HG03280 (cell line): ENCODE measurements around the gene PLN.

Source experiments
- ATAC-seq: cut with Tn5 transposase; IDR thresholded peaks from one replicate; pipeline ENCODE4 v1.9.1; 2021; ENCODE audit warnings: mild to moderate bottlenecking, moderate library complexity; ENCODE audit not compliant: unreplicated experiment

The PLN gene

DNA sequence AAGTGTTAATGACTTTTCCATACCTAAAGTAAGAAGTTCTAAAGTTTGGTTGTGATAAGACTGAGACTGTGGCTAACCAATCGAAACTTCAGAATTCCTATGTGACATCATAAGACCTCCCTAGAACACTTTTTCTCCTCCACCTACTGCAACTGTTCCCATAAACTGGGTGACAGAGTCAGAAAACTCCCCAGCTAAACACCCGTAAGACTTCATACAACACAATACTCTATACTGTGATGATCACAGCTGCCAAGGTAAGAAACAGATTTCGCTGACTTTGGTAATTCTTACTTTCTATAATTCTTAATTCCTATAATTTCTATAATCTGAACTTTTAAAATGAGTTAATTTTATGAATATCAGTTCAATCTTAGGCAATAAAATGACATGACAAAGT is at the start of gene PLN:
PLN (plus strand) TSS at position 161 of the 400 bp plus-strand sequence. CDS start 10,626 bp downstream, outside the sequence.
- no peak for ATAC-seq

DNA sequence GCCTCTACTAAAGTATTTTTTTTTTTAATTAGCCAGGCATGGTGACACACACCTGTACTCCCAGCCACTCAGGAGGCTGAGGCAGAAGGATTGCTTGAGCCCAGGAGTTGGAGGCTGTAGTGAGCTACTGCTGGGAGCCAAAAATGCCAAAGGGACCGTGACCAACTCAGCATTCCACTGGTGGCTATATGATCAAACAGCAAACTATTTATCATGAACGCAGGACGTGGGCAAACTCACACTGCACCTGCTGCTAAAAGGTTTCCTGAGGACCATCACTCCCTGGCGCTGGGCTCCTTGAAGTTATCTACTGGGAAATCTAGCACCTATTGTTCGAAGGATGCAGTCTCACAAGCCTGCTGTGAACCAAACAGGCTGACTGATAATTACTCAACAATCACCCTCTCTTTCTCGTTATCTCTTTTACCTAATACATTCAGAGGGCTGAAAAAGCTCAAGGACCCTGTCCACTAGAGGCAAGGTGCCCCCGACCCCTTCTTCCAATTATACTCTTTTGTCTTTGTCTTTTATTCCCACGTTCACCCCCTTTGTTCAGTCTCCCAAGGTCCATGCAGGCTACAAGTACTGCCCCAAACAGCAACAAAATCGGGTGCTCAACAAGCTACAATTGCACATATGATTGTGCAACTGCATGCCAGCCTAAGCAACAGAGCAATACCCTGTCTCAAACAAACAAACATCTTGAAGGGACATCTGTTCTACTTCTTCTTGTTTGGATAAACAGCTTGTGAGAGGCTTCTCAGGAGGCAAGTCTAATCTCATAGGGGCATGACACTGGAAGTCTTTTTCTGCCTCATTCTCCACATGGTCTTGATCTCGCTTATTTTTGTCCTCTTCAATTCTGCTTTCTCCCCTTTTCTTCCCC is 47.7 kb upstream of the PLN start:
- no peak for ATAC-seq

DNA sequence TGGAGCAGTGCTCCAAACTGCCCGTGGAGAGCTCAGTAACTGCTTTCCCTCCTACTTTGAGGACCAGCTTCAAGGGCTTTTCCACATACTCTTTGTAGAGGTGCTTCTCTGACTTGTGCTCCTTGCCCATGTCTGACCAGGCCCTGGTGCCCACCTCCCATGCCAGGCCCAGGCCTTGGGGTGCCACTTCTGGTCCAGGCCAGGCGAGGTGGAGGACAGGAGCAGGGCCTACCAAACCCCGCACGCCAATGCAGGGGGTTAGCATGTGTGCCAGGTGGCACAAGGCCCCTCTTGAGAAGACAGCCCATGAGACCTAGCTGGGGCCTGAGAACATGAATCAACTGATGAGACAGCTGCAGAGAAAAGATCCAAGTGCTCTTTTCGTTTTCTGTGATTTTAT is 47.0 kb upstream of the PLN start:
- ATAC-seq: no peak

DNA sequence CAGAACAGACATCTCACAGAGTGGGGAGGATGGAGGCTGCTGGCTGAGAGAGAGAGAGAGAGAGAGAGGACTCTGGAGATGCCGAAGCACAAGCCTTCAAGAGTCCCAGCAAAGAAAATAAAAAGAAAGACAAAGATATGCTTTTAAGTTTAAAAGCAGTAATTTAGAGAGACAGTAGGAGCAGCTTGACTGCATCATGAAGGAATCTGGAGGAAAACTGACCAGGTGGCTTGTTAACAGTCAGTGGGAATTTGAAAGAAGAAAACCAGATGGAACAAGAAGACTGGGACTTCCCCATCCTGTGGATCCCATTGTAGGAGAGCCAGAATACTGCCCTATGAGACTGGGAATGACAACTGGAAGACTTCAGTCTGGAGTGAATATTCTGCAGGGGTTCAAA is 46.3 kb upstream of the PLN start:
- no peak for ATAC-seq

DNA sequence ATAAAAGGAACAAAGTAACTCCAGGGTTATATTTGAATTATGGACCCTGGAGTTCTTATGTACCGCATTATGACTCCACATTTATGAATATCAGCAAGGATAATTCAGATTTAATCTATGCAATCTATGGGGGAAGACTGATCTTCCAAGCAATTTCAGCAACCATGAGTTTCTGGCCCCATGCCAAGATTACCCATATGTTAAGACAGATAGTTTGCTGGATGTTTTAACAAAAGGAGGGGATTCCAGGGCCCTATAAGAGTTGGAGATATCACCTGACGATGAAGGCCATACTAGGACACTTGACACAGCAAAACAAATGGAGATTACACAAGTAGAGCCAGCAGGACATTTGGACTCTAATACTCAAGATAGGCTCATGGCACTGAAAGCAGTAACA is 45.9 kb upstream of the PLN start:
- no peak for ATAC-seq

DNA sequence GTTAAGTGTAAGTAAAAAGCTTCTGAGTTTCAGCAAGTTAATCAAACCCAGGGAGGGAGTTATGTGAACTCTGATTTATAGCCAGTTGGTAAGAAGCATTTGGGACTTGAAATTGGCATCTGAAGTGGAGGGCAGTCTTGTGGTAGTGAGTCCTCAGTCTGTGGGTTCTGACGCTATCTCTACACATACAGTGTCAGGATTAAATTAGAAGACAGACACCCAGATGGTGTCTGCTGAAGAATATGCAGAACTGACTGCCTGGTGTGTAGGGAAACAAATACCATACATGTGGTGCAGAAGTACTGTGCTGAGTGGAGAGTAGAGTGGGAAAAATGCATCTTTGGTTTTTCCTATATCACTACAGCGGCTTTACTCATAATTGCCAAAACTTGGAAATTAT is 43.5 kb upstream of the PLN start:
- no peak for ATAC-seq

DNA sequence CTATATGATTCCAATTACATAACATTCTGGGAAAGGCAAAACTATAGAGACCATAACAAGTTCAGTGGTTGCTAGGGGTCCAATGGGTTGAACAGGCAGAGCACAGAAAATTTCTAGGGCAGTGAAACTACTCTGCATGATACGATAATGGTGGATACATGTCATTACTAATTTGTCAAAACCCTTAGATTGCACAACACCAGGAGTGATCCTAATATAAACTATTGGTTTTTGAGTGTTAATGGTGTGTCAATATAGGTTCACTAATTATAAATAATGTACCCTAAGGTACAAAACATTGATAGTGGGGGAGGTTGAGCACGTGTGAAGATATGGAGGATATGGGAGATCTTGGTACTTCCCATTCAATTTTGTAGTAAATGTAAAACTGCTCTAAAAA is 42.4 kb upstream of the PLN start:
- ATAC-seq: no peak

DNA sequence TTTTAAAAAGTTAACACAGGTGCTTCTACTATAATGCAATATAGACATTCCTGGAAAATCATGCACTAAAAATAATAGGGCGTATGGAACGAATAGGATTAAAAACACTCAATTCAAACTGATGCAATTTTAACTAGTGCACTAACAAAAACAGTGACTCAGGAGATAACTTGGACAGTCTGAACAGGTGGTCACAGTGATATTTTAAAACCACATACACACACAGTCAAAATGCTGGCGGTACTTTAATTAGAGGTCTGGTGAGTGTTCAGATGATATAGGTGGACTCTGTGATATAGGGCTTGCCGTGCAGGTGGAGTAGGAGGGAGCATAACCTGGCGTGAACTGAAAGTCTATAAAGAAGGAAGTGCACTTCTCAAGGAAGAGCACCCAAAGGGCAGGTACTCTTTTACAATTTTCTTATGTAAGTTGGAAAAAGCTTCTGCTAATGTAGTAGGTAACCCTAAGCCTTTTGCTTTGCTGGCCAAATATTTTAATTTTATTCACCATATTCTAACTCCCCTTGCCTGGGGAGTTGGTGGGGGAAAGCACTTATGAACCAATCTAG is 41.9 kb upstream of the PLN start:
- ATAC-seq: no peak

DNA sequence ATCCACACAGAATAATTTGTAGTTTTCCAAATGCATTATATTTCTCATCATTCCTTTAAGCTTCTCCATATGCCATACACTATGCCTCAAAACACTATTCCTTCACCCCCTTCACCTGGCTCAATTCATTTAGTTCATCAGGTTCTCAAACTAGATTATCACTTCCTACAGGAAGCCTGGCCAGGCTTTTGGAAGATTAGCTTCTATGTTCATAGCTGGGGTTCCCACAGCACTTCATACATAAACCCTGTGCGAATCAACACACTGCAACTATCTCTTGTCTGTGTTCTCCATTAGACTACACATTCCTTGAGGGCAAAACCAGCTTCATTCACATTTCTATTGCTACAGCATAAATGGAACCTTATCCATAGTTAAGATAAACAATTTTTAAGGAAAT is 40.5 kb upstream of the PLN start:
- no peak for ATAC-seq

DNA sequence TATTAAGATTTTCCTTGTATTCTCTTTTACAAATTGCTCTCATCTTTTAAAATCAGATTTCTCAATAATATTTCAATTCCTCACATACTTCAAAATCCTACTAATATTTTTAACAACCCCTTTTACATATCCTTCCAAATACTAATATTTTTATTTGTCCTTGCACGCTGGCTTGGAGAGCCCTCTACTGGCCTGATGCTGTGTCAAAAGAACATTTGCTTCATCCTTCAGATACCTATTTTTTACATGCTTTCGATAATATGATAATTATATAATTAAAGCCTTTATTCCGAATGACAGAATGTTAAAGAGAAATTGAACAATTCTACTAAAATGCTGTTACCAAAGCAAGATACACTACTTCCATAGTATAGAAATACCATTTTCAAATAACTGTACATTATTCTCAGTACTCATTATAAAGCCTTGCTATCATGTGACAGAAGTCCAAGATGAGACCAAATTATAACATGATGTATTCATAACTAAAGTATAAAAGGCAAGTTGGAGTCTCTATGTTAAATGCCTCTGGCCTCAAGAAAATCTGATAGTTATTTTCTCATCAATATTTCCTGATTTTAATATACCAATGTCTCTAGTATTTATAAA is 39.0 kb upstream of the PLN start:
- ATAC-seq: no peak

DNA sequence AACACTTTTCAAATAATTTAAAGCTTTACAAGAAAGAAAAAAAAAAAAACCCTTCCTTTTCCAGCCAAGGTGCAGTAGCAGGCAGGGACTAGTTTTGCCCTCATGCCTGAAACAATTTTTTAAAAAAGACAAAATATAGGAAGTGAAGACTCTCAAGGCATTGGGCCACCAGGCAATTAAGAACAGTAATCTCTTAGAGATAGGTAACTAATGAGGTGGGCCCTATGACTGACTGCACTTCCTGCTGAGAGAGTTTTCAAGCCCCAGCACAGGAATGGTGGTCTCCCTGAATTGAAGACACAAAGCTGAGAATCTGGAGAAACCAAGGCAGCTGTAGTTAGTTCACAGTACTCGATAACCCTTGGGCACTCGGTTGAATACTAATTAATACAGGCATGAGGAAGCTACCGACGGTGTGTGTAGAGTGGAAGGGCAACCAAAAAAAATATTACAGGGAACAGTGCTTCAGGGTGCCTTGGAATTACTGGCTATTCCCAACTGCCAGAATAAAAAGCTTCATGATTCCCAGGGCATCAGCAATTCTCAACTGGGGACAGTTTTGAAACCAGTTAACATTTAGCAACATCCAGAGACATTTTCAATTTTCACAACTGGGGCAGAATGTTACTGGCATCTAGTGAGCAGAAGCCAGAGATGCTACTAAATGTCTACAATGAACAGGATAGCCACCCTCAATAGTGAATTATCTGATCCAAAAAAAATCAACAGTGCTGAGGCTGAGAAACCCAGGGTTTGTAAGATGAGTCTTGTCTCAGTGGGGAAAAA is 36.0 kb upstream of the PLN start:
- no peak for ATAC-seq

DNA sequence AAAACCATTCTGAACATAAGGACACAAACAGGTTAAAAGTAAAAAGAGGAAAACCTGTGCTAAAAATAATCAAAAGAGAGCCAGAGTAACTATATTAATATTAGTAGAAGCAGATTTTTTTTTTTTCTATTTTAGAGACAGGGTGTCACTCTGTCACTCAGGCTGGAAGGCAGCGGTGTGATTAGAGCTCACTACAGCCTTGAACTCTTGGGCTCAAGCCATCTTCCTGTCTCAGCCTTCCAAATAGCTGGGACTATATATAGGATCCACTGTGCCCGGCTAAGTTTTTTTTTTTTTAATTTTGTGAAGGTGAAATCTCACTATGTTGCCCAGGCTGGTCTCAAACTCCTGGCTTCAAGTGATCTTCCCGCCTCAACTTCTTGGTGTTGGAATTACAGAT is 33.4 kb upstream of the PLN start:
- ATAC-seq: no peak

DNA sequence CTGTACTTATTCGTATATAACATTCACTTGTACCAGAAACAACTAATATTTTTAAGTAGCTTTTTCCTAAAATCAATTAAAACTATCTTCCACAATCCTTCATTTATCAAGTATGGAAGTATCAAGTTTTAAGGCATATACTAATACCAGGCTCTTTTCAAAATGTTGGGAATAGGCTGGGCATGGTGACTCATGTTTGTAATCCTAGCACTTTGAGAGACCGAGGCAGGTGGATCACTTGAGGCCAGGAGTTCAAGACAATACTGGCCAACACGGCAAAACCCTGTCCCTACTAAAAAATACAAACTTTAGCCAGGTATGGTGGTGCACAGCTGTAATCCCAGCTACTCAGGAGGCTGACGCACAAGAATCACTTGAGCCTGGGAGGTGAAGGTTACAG is 25.7 kb upstream of the PLN start:
- ATAC-seq: no peak

DNA sequence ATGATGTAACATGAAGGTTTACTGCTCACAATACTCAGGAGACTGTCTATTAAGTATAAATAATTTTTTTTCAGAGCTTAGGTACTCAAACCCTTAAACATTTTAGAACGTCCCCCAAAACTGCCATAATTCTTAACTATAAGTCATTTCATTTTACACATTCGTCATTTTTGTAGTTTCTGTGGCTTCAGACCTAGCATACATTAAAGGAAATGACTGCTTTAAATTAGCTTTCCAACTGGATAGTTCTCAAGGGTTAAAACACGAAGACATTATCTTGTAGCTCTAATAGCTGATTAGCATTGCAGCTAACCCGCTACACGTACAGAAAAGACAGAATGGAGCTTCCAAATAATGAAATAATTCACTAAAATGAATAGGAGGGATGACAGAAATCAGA is 24.9 kb upstream of the PLN start:
- no peak for ATAC-seq

DNA sequence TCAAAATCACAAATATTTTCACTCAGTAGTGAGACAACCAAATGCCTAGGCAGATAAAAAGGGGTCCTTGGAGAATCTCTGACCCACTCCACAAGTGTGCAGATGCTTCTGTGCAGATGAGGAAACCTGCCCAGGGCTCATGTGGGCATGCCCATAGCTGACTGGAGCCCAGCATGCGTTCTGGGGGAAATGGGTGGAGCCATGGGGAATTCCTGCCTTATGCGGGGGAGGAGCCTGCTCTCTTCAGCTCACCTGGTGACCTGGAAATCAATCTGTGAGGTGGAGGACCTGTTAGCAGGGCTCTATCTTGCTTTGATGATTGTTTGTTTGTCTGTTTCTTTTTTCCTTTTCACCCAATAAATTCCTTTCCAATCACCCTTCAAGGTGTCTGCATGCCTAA is 23.4 kb upstream of the PLN start:
- no peak for ATAC-seq

DNA sequence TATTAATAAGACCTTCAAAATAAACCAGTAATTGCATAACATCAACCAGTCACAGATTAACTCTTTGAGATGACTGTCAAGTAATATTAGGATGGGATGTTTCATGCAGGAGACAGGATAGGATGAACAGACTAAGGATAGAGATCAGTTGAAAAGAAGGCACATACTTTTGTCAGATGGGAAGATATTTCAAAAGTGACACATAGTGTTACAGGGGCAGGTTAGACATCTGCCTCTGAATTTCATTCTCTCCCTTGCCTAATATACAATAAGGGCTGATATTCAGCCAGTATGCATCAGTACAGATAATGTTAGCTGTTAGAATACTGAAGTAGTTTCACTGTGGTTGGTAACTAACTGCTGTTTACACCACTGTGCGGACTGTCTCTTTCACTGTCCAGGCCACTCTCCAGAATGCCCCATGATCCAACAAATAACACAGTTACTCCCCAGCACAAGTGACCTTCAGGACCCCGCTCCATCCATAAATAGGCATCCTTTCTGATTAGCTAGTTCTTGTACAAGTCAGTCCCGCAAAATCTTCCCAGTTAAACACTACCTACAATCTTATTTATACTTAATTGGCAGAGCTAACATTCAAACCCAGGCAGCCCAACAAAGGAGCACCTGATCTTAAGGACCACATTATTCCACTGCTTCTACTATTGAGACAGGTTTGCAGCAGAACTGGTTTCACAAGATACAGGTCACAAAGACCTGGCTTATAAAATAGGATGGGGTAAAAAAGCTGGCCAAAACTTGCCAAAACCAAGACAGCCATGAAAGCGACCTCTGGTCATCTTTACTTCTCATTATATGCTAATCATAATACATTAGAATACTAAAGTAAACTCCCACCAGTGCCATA is 21.9 kb upstream of the PLN start:
- no peak for ATAC-seq

DNA sequence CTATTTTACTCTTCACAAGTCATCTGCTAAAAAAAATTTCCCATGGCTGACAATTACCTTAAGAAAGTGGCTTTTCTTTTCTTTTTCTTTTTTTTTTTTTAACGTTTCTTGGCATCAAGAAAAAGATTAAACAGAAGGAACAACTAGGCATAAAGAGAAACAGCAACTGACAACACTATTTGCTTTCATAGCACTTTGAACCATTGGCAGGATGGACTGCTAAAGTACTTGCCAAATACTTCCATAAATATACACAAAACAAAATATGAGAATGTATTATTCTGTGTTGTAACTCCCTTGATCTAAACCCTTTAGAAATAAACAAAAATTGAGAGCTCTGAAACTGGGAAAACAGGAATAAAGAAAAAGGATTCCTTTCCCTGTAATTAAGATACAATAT is 20.0 kb upstream of the PLN start:
- ATAC-seq: no peak

DNA sequence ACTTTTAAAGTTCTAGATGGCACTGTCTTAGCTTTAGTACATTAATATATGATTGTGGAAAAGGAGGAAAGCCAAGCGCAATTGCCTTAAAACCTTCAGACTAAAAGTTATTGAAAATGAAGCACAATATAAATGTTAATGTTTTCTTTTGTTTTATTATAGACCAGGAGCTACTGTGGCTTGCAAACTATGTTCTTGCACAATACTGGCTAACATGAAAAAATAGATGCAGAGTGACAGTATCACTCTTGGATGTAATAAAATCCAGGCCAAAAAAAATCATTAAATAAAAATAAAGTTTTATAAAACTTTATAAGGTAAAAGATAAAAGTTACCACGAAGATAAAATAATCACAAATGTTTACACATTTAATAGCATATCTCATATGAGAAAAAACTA is 18.3 kb upstream of the PLN start:
- no peak for ATAC-seq

DNA sequence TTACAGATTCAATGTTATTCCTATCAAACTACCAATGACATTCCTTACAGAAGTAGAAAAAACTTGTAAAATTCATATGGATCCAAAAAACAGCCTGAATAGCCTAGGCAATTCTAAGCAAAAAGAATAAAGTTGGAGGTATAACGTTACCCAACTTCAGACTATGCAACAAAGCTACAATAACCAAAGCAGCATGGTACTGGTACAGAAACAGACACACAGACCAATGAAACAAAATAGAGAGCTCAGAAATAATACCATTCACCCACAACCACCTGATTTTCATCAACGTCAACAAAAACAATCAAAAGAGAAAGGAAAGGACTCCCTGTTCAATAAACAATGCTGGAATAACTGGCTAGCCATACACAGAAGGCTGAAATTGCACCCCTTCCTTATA is 17.2 kb upstream of the PLN start:
- ATAC-seq: no peak

DNA sequence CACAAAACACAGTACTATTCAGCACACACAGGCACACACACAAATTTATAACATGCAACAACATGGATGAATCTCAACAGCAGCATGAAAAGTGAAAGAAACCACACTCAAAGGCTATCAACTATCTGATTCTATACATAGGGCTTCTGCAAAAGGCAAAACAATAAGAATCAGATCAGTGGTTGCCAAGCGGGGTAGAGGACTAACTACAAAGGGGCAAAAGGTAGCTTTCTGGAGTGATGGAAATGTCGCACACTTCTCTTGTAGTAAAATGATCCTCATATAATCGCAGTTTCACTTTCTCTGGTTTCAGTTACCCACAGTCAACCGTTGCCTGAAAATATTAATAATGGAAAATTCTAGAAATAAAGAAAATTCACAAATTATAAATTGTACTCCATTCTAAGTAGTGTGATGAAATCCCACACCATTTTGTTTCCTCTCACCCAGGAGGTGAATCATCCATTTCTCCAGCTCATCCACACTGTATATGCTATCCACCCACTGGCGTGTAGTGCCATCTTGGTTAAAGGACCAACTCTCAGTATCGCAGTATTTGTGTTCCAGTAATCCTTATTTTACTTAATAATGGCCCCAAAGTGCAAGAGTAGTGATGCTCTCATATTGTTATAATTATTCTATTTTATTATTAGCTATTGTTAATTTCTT is 12.8 kb upstream of the PLN start:
- no peak for ATAC-seq
